Muscle layer of duodenum (tissue), 2 donors: ENCODE data around the gene EYA2.

ENCODE experiments used
- H3K27ac ChIP-seq: one replicate; pipeline ENCODE4 v1.7.0; 2013; ENCODE audit warnings: mild to moderate bottlenecking, low read length
- H3K27me3 ChIP-seq: one replicate; pipeline ENCODE4 v1.7.0; 2013; ENCODE audit warnings: low read depth, mild to moderate bottlenecking, control low read depth, low read length
- H3K36me3 ChIP-seq, 2 donors: one replicate each; pipeline ENCODE4 v1.7.0; 2013; ENCODE audit warnings: low read length in 2 of 2, control low read depth in 1 of 2, mild to moderate bottlenecking in 1 of 2; ENCODE audit not compliant: insufficient read depth in 2 of 2, control insufficient read depth in 1 of 2
- H3K4me1 ChIP-seq, 2 donors: one replicate each; pipeline ENCODE4 v1.7.0; 2013; ENCODE audit warnings: low read length in 2 of 2, mild to moderate bottlenecking in 2 of 2, control low read depth in 1 of 2, moderate library complexity in 1 of 2; ENCODE audit not compliant: insufficient read depth in 2 of 2, control insufficient read depth in 1 of 2
- H3K4me3 ChIP-seq, 2 donors: one replicate each; pipeline ENCODE4 v1.7.0; 2013; ENCODE audit warnings: low read length in 2 of 2, low read depth in 1 of 2, mild to moderate bottlenecking in 1 of 2
- H3K9me3 ChIP-seq, 2 donors: one replicate each; pipeline ENCODE4 v1.7.0; 2013; ENCODE audit warnings: low read length in 2 of 2, control low read depth in 1 of 2, mild to moderate bottlenecking in 1 of 2; ENCODE audit not compliant: control insufficient read depth in 1 of 2
- donor health status: healthy.

EYA2 gene

DNA sequence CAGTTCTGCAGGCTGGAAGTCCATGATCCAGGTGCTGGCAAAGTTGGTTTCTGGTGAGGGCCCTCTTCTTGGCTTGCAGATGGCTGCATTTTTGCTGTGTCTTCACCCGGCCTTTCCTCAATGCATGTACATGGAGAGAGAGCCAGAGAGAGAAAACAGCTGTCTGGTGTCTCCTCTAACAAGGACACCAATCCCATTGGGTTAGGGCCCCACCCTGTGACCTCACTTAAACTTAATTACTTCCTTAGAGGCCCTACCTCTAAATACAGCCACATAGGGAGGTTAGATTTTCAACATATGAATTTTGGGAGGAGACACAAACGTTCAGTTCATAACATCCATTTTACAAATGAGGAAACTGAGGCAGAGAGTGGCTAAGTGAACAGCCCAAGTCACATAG, 259.4 kb downstream of the EYA2 start:
- H3K4me3 ChIP-seq = no peak overlapping the region
- no peaks in the 10 kb centered on the region for H3K27me3 ChIP-seq
- H3K27ac ChIP-seq = no peak overlapping the region
- no peaks in the 10 kb centered on the region for H3K4me1 ChIP-seq
- no peaks in the 10 kb centered on the region for H3K9me3 ChIP-seq
- H3K36me3 ChIP-seq = no peaks in the 10 kb centered on the region

- H3K27ac ChIP-seq = no peak overlapping the region
- H3K4me3 ChIP-seq = no peak overlapping the region
- H3K4me1 ChIP-seq = no peaks in the 10 kb centered on the region
- no peaks in the 10 kb centered on the region for H3K27me3 ChIP-seq
- H3K36me3 ChIP-seq = no peaks in the 10 kb centered on the region
- H3K9me3 ChIP-seq = no peaks in the 10 kb centered on the region
Measured at GRCh38 chr20:47156301-47157137, 261.9 kb downstream of the EYA2 start.

- H3K27ac ChIP-seq = no peak overlapping the region
- H3K4me1 ChIP-seq = no peaks in the 10 kb centered on the region
- H3K4me3 ChIP-seq = no peak overlapping the region
- H3K27me3 ChIP-seq = no peaks in the 10 kb centered on the region
- no peaks in the 10 kb centered on the region for H3K9me3 ChIP-seq
- no peaks in the 10 kb centered on the region for H3K36me3 ChIP-seq
Measured at GRCh38 chr20:47159166-47159565, 264.5 kb downstream of the EYA2 start.

DNA sequence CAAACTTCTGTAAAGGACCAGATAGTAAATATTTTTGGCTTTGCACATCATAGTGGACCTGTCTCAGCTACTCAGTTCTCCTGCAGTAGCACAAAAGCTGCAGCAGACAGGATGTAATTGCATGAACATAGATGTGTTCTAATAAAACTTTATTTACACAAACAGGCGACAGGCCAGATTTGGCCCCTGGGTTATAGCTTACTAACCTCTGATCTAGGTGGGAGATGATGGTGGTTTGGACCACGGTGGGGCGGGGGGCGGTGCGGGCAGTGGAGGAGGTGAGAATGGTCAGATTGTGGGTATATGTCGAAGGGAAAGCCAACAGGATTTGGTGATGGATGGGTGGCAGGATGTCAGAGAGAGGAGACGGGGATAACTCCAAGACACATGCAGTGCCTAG, 265.6 kb downstream of the EYA2 start:
- Histone ChIP-seq H3K4me3 (no peak overlapping the region), H3K27me3 (no peaks in the 10 kb centered on the region), H3K4me1 (no peaks in the 10 kb centered on the region), H3K9me3 (no peaks in the 10 kb centered on the region), H3K36me3 (no peaks in the 10 kb centered on the region), H3K27ac (no peak overlapping the region)

- H3K27ac ChIP-seq = no peak overlapping the region
- H3K27me3 ChIP-seq = no peaks in the 10 kb centered on the region
- H3K4me1 ChIP-seq = no peaks in the 10 kb centered on the region
- H3K9me3 ChIP-seq = no peaks in the 10 kb centered on the region
- no peak overlapping the region for H3K4me3 ChIP-seq
- no peaks in the 10 kb centered on the region for H3K36me3 ChIP-seq
Measured at GRCh38 chr20:47160992-47161391, 266.3 kb downstream of the EYA2 start.

GRCh38 chr20:47161411-47161810, 266.8 kb downstream of the EYA2 start:
- H3K27me3 ChIP-seq = no peaks in the 10 kb centered on the region
- no peak overlapping the region for H3K4me3 ChIP-seq
- H3K9me3 ChIP-seq = no peaks in the 10 kb centered on the region
- H3K4me1 ChIP-seq = no peaks in the 10 kb centered on the region
- H3K36me3 ChIP-seq = no peaks in the 10 kb centered on the region
- H3K27ac ChIP-seq = no peak overlapping the region

- Histone ChIP-seq H3K27ac (no peak overlapping the region), H3K4me3 (no peak overlapping the region), H3K9me3 (no peaks in the 10 kb centered on the region), H3K36me3 (no peaks in the 10 kb centered on the region), H3K27me3 (no peaks in the 10 kb centered on the region), H3K4me1 (no peaks in the 10 kb centered on the region)
Measured at GRCh38 chr20:47164140-47164539, 269.5 kb downstream of the EYA2 start.

DNA sequence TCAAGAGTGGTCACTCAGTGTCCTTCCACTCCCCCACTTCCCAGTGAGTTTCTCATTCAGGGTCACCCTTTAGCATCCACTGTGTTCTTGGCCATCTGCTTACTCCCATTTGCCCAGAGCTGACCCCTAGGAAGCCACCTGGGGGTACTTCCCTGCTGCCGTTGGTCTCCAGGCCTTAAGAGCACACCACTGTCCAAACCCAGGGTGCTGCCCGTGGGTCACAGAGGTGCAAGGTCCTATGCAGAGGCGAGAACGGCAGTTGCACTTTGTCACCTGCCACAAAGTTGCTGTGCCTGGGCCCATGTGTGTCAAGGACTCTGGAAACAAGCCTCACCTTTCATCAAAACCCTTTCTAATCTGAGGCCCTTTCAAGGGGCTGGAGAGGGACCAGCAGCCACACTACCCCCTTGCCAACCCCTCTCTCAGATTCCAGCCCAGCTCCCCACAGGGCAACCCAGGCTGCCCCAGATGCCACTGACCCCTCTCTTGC, 270.8 kb downstream of the EYA2 start:
- H3K36me3 ChIP-seq = no peaks in the 10 kb centered on the region
- no peaks in the 10 kb centered on the region for H3K9me3 ChIP-seq
- no peaks in the 10 kb centered on the region for H3K4me1 ChIP-seq
- no peak overlapping the region for H3K27ac ChIP-seq
- H3K4me3 ChIP-seq = no peak overlapping the region
- H3K27me3 ChIP-seq = no peaks in the 10 kb centered on the region

GRCh38 chr20:47167846-47168245, 273.2 kb downstream of the EYA2 start:
- no peaks in the 10 kb centered on the region for H3K4me1 ChIP-seq
- no peak overlapping the region for H3K27ac ChIP-seq
- H3K9me3 ChIP-seq = no peaks in the 10 kb centered on the region
- H3K4me3 ChIP-seq = no peak overlapping the region
- H3K36me3 ChIP-seq = no peaks in the 10 kb centered on the region
- H3K27me3 ChIP-seq = no peaks in the 10 kb centered on the region

- H3K27ac ChIP-seq = no peak overlapping the region
- H3K27me3 ChIP-seq = no peaks in the 10 kb centered on the region
- H3K9me3 ChIP-seq = no peaks in the 10 kb centered on the region
- H3K36me3 ChIP-seq = no peaks in the 10 kb centered on the region
- no peaks in the 10 kb centered on the region for H3K4me1 ChIP-seq
- no peak overlapping the region for H3K4me3 ChIP-seq
Measured at GRCh38 chr20:47172579-47172978, 277.9 kb downstream of the EYA2 start.

DNA sequence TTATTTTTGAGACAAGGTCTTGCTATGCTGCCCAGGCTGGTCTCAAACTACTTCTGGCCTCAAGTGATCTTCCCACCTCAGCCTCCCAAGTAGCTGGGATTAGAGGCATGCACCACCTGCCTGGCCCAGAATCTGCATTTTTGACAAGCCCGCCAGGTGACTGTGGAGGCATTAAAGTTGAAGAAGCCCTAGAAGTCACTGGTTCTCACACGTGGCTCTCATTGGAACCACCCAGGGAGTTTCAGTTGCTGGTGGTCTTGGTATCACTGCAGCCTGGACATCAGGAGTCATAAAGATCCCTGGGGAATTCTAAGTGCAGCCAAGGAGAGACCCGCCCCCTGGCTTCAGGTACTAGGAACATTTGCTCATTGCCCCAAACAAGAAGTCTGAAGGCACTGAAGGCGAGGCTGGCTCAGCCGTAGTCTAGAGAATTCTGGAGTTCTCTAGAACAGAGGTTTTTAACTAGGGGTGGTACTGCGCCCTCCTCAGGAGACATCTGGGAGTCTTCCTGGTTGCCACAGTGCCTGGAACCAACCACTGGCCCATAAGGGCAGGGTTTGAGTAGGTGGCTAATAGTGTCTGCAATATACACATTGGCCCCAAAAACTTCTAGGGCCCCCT, 279.1 kb downstream of the EYA2 start:
- no peaks in the 10 kb centered on the region for H3K36me3 ChIP-seq
- H3K9me3 ChIP-seq = no peaks in the 10 kb centered on the region
- no peak overlapping the region for H3K27ac ChIP-seq

More for the DNA sequence above, 279.1 kb downstream of the EYA2 start:
- Histone ChIP-seq H3K4me3 (no peak overlapping the region), H3K4me1 (no peaks in the 10 kb centered on the region), H3K27me3 (no peaks in the 10 kb centered on the region)
